ACC112 (cell line): ENCODE measurements around the gene ROBO4.

Experiments
- H2AFZ ChIP-seq: fragments of 200-600 bp; sonication (generic); one replicate; pipeline ENCODE4 v1.6.0; 2017; ENCODE audit warnings: antibody characterized with exemption, low read length; ENCODE audit not compliant: unreplicated experiment
- H3K27ac ChIP-seq: fragments of 200-600 bp; sonication (generic); 2 replicates; pipeline ENCODE4 v1.5.1; 2014; ENCODE audit warnings: low read depth, mild to moderate bottlenecking, antibody characterized with exemption, low read length, moderate library complexity
- H3K27me3 ChIP-seq: fragments of 200-600 bp; sonication (generic); 2 replicates; pipeline ENCODE4 v1.6.1; 2014; ENCODE audit warnings: mild to moderate bottlenecking, antibody characterized with exemption, low read length, moderate library complexity, mixed read lengths; ENCODE audit not compliant: insufficient read depth
- H3K36me3 ChIP-seq: fragments of 200-600 bp; sonication (generic); 2 replicates; pipeline ENCODE4 v1.6.1; 2016; ENCODE audit warnings: mild to moderate bottlenecking, antibody characterized with exemption, low read length, moderate library complexity, mixed read lengths; ENCODE audit not compliant: insufficient read depth
- H3K4me1 ChIP-seq: fragments of 200-600 bp; sonication (generic); one replicate; pipeline ENCODE4 v1.6.1; 2016; ENCODE audit warnings: low read length, mixed read lengths; ENCODE audit not compliant: insufficient read depth, unreplicated experiment, control insufficient read depth
- H3K4me3 ChIP-seq: fragments of 200-600 bp; sonication (generic); 2 replicates; pipeline ENCODE4 v1.5.1; 2014; ENCODE audit warnings: mild to moderate bottlenecking, low read depth, low read length
- H3K79me2 ChIP-seq: fragments of 200-600 bp; sonication (generic); one replicate; pipeline ENCODE4 v1.6.0; 2016; ENCODE audit warnings: low read length; ENCODE audit not compliant: control insufficient read depth, unreplicated experiment, insufficient read depth

Gene ROBO4

GRCh38 chr11:124840666-124841065 lies 57.0 kb downstream of the ROBO4 start:
- no peak overlapping the region for H3K4me3 ChIP-seq
- no peaks in the 10 kb centered on the region for H3K36me3 ChIP-seq
- peaks cover 9% of the 10 kb centered on the region for H3K4me1 ChIP-seq
- no peaks in the 10 kb centered on the region for H3K79me2 ChIP-seq
- no peak overlapping the region for H2AFZ ChIP-seq
- peaks cover 80% of the 10 kb centered on the region for H3K27me3 ChIP-seq
- no peak overlapping the region for H3K27ac ChIP-seq

GRCh38 chr11:124839972-124840621 lies 57.6 kb downstream of the ROBO4 start:
- no peaks in the 10 kb centered on the region for H3K79me2 ChIP-seq
- H2AFZ ChIP-seq = no peak overlapping the region
- peak overlapping the region; percentile 65 for H3K4me3 ChIP-seq
- peaks cover 9% of the 10 kb centered on the region for H3K4me1 ChIP-seq
- no peaks in the 10 kb centered on the region for H3K36me3 ChIP-seq
- peaks cover 75% of the 10 kb centered on the region for H3K27me3 ChIP-seq
- no peak overlapping the region for H3K27ac ChIP-seq

GRCh38 chr11:124839128-124839971 lies 58.3 kb downstream of the ROBO4 start:
- H3K27me3 ChIP-seq = peaks cover 67% of the 10 kb centered on the region
- no peak overlapping the region for H3K27ac ChIP-seq
- no peaks in the 10 kb centered on the region for H3K79me2 ChIP-seq
- no peaks in the 10 kb centered on the region for H3K36me3 ChIP-seq
- H3K4me1 ChIP-seq = peaks cover 9% of the 10 kb centered on the region
- peak overlapping the region; percentile 65 for H3K4me3 ChIP-seq
- H2AFZ ChIP-seq = peak overlapping the region; percentile 7

GRCh38 chr11:124838805-124839127 lies 58.9 kb downstream of the ROBO4 start:
- H3K27ac ChIP-seq = no peak overlapping the region
- no peaks in the 10 kb centered on the region for H3K79me2 ChIP-seq
- no peak overlapping the region for H3K4me3 ChIP-seq
- H3K27me3 ChIP-seq = peaks cover 61% of the 10 kb centered on the region
- H2AFZ ChIP-seq = no peak overlapping the region
- no peaks in the 10 kb centered on the region for H3K36me3 ChIP-seq
- peaks cover 9% of the 10 kb centered on the region for H3K4me1 ChIP-seq

- H3K27ac ChIP-seq = no peak overlapping the region
- no peak overlapping the region for H2AFZ ChIP-seq
- H3K36me3 ChIP-seq = no peaks in the 10 kb centered on the region
- H3K4me3 ChIP-seq = peak overlapping the region; percentile 21; the same call in 1 of the 2 replicates
- H3K4me1 ChIP-seq = peaks cover 9% of the 10 kb centered on the region
- peaks cover 49% of the 10 kb centered on the region for H3K27me3 ChIP-seq
- H3K79me2 ChIP-seq = no peaks in the 10 kb centered on the region
These were observed 60.2 kb downstream of the ROBO4 start for GRCh38 chr11:124837491-124837856.

GRCh38 chr11:124835918-124836317 lies 61.7 kb downstream of the ROBO4 start:
- Histone ChIP-seq H2AFZ (peak overlapping the region; percentile 95), H3K36me3 (no peaks in the 10 kb centered on the region), H3K4me1 (peaks cover 9% of the 10 kb centered on the region), H3K27me3 (peaks cover 33% of the 10 kb centered on the region), H3K27ac (peak overlapping the region; percentile 73), H3K79me2 (no peaks in the 10 kb centered on the region), H3K4me3 (peak overlapping the region; percentile 50)

GRCh38 chr11:124834526-124835180 lies 63.0 kb downstream of the ROBO4 start:
- Histone ChIP-seq H3K4me1 (peaks cover 9% of the 10 kb centered on the region), H3K4me3 (no peak overlapping the region), H3K79me2 (no peaks in the 10 kb centered on the region), H3K27ac (no peak overlapping the region), H3K27me3 (peaks cover 20% of the 10 kb centered on the region), H2AFZ (no peak overlapping the region), H3K36me3 (no peaks in the 10 kb centered on the region)
